NCI-H2029 treated with DMSO at 0.1 percent for 48 hours (cell line): Measurements from ENCODE around the gene NHEJ1.

ENCODE experiments used
- DNase-seq: peaks from one replicate; lab custom pipeline; 2025; lab: John Stamatoyannopoulos, UW

NHEJ1 gene

DNA sequence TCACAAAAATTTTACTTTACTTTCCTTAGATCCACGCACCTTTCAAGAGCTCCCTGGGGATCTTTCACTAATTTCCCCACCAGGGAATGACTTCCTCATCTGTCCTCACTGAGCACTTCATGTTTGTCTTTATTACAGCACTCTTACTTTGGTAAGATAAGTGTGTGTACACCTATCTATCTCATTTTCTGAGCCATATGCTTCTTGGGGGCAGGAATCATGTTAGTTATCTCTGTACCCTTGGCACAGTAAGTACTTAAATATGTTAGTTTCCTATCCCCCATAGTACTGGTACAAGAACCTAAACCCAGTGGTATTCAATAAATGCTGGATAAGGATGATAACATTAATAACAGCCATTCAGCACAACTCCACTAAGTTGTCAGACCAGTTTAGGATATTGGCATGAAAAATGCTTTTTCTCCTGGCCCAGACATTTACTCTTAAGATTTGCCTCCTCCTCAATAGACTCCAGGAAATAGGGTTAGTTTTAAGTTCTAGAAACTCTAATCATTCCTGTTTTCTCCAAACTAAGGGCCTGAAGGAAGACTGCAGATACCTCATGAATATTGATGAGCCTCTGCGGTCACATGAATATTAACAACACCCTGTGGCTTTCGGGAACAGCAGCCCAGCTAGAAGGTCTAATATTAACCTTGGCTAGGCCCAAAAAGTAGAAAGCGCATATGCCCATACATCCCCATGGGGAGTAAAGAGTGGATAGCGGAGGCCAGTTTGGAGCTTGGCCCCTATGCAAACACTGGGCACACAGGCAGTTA, 38.2 kb downstream of the NHEJ1 start:
- DNase-seq, result no peak

DNA sequence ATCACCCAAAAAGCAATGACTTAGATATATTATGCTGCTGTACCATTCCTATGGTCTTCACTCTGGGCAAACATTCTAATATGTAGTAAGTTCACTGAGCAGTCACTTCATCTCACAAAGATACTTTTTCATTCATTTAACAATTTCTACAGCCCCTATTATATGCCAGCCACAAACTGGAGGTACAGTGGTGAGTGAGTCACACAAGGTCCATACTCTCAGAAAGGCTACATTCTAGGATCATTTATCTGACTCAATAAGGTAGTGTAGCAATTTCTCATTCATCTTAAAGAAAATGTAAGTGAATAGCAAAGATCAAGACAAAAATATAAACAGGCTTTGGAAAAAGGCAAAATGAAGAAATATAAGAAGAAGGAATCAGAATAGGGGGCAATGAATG, 40.5 kb downstream of the NHEJ1 start:
- no peak for DNase-seq

DNA sequence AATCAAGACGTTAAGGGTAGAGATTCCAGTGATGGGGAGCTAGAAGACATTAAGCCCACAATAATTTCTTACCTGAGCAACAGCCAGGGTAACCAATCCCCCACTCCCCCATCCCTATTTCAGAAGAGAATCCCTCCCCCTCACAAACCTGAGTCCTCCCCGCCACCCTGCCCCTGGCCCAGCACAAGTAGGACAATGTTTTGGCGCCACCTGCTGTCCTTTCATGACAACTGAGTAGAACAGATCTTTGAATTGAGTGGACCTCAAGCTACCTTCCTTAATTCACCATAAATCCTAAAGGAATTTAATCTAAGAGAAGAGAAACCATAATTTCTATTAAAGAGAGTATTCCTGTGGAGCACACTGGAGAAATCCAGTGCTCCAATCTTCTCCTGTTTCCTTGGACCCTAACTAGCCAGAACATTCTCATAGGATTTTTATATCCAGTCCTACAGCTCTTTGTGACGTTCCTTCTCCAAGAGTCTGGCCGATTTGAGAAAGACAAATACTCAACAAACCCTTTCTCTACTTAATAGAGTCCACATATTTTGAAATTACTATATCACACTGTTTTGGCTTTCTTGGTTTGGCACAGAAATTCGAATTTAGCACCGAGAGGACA, 41.1 kb downstream of the NHEJ1 start:
- DNase-seq, result peak; percentile 22

DNA sequence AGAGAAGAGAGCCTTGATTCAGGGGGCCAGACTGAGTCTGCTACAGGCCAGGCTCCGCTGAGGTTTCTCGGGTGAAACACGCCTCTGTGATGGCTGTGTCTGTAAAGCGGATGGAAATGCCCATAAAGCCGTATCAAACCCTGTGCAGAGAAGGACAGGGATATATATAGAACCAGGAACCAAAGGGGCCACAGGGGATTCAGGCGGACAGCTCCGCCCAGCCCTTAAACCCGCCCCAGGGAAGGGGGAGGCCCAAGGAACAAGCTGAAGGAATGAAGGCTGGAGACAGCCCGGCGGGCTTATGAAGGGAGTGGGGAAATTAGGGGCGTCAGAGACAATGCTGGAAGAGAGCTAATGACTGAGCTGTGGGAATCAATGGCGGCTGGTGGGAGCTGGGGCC, 42.1 kb downstream of the NHEJ1 start:
- DNase-seq, result no peak

DNA sequence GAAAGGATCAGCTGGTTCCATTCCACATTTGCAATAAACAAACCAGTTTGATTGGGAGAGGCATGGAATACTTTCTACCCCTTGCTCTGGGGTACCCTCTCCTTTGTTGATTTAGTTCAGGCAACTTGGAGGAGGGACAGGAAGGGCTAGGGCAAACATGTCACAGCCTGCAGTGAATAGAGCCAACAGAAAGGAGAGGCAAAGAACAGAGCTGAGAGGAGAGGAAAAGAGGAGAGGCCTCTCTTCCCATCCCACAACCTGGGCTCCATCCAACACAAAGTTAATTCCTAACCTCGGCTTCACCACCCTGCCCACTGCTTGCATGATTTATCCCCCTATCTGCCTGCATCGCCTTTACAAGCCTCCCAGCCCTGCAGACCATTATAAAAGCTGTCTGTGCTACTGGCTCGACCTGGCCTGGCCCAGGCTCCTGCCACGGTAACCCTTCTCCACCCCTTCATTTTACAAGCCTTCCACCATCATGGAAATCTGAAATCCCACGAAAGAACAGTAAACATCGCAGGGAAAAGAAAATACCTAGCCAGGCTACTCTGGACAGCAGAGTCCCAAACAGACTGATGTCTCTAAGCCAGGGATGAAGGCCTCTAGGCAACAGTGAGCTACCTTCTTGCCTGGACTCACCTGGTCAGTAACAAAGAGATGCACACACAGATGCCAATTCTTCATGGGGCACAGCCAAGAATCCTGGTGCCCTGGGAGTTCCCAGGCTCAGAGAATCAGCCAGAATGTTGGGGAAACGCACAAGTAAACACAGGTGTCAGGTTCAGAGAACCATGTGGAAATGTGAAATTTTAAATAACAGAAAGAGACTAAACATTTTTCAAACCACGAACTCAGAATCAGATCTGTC, 43.6 kb downstream of the NHEJ1 start:
- DNase-seq, result no peak

DNA sequence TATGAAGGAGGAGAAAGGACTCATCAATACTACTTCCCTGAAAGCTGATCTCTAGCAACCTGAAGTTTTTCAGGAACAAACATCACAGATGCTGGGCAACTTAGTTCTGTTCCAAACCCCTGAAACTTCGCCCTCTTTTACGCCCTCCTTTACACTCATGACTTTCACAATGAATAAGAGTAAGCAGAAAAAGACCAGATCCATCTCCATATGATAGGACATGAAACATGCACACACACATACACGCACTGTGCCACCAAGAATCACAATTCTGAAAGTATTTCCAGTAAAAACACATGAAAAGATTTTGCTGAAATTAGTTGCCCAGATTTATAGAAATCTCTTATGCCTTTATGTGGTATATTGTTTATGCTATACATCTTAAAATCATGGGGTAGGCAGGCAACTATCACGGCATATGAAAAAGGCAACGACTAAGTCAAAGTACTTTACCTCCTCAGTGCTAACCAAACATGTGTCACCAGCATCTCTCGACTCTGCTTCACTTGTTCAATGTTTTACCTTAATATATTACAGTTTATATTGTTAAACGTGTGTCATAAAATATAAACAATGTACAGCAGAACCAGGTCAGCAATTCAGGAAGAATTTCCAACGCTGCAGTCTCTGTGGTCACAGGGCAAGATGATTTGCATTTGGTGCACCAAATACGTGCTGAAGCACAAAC, 47.8 kb downstream of the NHEJ1 start:
- no peak for DNase-seq

DNA sequence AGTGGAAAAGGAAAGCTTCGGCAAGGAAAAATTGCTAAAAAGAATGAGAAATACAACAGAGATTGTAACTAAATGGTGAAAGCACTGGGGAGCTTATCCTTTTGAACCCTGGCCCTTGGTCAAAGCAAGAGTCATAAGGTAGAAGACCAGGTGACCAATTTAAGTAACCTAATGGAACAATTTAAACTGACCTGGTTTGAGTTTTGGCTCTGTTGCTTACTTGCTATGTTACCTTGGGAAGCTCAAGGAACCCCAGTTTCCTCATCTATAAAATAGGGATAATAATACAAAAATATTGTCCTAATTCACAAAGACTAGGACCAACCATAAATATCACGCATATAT, 48.6 kb downstream of the NHEJ1 start:
- no peak for DNase-seq

DNA sequence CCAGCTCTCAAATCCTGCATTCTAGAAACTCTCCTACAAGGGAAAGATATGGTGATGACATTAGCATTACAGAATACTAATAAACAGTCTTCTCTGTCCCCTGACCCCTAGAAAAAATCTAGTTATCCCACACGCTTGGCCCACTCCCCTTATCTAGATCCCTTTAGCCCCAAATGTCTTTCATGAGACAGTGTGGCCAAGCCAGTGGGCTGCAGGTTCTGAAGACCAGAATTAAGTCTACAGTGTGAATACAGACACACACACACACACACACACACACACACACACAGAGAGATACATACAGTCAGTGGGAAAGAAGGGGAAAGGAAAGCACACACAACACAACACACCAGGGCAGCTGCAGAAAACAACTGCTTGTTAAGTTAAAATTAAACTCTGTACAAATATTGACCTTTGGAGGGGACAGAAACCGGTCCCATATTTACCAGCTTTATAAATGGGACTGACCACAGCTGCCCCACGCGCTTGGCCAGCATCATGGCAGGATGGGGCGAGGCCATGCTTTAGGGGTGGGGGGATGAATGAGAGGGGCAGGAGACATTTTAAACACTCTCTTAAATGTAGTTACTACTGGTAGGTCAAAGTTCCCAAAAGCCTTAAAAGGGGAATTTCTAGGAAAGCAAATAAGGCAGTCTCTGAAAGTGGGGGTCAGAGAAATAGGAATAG, 49.1 kb downstream of the NHEJ1 start:
- no peak for DNase-seq

DNA sequence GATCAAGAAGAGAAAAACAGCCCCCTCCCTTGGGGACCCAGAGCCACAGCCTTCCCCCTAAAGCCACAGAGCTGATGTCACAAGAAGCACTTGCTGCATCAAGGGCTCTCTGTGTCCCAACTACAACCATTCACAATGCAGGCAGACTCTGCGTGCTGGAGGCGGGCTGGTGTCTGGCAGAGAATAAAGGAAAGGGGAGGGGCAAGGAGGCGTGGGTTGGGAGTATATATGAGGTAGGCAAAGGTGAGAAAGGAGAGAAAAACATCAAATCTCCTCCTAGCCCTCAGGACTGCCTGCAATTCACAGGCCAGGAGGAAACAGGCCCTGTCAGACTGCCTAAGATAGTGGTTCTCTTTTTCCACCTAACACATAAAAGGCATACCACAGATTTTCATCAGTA, 51.1 kb downstream of the NHEJ1 start:
- no peak for DNase-seq

DNA sequence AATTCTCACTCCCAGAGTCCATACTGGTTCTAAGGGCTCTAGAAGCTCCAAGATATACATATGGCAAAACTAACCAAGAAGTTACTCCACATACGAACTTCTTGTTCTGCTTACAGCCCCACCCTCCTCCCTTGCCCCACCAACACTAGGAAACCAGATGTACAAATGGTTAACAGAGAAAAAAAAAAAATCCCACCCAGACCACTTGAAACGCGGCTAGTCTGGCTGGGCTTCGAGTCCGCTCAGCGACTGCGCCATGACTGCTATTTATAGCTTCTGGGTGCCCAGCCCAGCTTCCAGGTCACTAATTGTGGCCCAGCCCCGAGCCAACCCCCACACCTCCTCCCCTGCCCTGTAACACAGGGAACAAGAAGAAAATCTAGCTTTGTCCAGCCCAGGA, 52.9 kb downstream of the NHEJ1 start:
- no peak for DNase-seq

DNA sequence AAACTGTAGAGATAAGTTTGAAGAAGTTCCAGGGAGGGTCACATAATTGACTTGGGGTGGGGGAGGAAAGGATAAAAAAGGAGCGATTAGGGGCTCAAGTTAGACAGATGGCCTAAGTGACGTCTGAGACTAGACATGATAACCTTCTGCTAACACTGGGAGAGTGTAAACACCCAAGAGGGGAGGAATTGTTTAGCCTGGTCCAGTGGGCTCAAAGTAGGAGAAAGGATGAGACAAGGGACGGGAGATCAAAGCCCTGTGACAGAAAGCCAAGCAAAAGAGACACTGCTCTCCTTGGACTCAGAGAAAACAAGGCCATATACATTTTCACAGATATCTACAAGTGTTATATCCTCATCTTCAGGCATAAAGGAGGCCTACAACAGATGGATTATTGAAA, 54.4 kb downstream of the NHEJ1 start:
- no peak for DNase-seq

DNA sequence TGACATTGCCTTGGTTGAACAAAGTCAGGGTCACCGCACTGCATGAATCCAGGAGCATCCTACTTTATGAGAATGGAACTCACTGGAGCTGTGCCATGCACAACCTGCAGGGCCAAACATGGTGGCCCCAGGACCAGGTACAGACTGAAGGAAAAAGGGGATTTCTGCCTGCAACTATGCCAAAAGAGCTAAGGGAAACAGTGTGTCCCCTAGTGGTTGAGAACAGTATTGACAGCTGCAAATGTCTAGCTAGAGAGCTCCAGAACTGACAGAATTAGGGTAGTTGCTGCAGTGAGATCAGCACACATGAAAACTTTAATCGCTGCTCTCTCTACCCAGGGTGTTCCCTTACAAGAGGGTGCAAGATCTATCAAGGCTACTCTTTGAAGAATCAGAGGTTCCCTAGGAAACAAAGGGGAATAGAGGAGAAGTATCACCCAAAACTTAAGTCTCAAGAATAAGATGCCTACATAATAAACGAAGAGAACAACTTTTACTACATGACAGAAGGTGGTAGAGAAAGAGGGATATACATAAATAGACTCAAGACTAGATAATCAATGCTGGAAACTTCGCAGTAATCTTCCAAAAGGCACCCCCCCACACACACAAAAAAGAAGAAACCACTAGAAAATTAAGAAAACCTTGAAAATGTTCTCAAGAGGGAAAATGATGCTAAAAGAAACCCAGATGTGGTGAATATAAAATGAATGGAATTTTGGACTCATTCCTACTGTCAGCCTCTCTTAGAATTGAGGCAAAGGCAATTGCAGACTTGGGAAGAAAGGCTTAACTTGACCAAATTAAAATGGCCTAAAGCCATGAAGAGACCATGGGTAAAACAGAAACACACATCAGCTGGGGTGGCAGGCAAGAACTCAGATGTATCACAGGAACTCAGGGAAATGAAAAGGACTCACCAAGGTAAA, 56.2 kb downstream of the NHEJ1 start:
- peak; percentile 42 for DNase-seq

DNA sequence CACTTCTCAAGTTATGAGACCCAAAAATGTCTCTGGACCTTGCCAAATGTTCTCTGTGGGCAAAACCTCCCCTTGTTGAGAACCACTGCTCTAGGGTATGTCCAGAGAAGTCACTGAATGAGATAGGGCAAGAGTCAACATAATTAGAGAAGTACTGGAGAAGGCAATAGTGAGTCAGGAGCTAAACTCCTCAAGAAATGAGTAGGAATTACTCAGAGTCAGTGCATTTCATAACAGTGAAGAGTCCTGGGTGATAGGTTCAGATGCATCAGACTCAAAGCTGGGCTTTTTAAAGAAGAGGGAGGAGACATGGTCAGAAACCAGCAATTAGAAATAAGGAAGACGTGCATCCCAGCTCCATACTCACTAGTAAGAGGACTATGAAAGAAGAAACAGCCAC, 61.3 kb downstream of the NHEJ1 start:
- no peak for DNase-seq

DNA sequence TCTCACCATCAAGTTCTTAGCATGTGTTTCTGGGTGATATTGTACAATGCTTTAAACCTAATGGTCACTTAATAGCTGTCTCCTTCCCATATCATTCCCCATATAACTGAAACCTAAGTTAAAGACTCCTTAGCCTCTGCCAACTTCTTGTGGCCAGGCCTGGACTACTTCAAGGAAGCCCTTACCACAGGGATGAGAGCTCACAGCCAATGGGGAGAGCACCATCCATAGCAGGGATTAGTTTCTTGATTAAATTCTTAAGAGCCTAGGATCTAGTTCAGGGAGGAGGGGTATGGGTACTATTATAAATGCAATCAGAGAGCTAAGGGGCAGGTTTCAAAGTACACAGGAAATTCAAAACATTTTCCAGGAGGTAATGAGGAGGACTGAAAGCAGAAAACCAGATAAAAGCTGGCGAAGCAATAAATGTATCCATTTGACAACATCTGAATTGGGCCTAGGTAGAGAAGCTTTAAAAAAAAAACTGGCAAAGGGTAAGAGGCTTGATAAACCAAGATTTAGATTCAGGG, 65.1 kb downstream of the NHEJ1 start:
- DNase-seq, result no peak

DNA sequence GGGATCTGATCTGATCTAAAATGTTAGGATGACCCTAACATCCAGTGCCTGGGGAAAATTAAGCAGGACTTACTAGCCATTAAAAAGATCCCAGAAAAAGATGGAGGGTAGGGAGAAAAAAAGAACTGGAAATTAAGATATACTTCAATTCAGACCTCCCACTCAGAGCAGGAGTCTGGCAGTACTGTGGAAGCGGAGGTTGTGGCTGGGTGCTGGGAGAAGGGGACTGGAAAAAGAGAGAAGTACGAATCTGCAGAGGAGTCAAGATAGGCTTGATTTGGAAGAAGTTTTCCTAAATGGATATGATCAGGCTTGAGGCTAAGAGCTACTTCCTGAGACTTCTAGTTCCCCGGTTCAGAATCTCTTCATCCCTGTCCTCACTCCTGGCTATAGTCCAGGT, 66.4 kb downstream of the NHEJ1 start:
- no peak for DNase-seq

DNA sequence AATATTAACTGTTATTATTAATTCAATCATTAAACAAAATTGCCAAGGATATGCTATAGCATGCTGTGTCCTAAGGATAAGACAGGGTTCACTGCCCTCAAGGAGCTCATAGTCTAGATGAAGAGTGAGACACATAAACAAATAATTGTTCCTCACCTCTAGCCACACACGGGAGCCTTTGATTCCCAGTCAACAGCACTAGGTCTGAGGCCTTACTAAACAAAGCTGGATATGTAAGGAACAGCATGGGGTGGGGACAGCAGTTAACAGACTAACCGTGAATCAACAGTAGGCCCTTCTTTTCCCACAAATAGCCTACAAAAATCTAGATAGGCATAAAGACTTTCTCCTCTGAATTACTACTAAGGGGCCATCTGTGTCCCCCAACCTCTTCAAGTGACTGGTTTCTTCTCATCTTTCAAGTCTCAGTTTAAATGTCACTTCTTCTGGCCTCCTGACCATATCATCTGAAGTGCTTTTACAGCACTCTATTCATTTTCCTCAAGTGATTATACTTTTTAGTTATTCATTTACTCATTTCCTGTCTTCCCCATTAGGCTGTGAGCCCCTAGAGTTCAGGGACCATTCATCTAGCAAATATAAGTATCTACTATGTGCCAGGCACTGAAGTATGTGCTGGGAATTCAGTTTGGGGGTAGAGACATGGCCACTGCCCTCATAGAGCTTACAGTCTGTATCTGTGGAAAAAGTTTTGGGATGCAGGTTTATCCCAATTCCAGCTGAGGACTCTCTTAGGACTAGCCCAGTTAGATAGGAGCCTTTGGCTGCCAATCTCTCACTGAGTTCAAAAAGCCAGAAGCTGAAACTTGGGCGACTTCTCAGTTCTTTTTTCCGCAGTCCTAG, 69.9 kb downstream of the NHEJ1 start:
- DNase-seq, result no peak

DNA sequence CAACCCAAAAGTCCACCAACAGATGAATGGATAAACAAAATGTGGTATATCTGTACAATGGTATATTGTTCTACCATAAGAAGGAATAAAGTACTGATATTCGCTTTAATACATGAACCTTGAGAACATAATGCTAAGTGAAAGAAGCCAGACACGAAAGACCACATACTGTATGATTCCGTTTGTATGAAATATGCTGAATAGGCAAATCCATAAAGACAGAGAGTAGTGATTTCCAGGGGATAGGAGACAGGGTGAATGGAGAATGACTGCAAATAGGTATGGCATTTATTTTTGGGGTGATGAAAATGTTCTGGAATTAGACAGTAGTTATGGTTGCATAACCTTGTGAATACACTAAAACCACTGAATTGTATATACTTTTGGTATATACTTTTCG, 71.3 kb downstream of the NHEJ1 start:
- no peak for DNase-seq

DNA sequence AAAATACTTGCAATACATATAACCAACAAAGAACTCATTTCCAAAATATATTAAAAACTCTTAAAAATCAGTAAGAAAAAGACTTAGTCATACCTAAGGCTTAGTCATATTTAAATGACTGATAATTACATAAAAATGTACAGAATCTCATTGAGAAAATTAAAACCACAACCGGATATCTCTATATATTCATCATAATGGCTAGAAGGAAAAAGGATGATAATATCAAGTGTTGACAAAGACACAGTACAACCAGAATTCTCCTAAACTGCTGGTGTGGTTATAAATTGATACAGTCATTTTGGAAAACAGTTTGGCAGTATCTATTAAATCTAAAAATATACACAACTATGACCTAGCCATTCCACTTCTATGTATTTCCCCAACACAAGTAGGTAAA, 72.8 kb downstream of the NHEJ1 start:
- DNase-seq, result no peak

DNA sequence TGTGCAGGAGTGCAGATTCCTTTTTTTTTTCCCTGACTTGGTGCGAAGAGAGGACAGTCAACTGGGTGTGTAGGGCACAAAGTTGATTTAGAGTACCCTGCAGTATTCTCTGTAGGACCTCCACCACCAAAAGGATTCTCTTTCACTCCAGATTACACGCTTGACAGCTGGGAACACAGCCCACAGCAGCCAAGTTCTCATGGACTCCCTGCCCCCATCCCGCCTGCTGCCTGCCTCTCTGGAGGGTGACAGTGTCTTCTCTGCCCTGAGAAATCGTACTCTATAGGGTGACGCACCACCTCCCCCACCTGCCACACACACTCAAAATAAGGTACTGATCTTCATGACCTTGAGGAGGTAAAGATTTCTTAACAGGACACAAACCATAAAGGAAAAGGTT, 73.3 kb downstream of the NHEJ1 start:
- DNase-seq, result no peak

DNA sequence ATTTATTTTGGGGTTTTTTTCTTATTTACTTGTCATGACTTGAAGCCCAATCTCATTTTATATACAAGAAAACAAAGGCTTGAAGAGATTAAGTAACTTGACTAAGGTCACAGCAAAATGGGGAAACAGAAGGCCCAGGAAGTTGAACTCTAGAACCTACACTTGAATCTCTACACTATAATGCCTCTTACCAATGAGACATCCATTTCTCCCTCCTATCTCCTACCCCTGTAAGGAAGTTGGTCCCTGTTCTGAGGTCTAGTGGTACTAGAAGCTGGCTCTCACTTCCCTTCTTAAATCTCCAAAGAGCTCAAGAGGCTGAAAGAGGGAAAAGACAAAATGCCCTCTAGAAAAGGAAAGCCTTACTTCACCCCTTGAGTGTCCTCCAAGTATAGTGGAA, 74.4 kb downstream of the NHEJ1 start:
- DNase-seq, result no peak
